ENCODE measurements around the gene KRTAP11-1.
A peak's percentile ranks its signal among the peaks of the same experiment; 100 is the strongest.

KRTAP11-1 gene, protein sequence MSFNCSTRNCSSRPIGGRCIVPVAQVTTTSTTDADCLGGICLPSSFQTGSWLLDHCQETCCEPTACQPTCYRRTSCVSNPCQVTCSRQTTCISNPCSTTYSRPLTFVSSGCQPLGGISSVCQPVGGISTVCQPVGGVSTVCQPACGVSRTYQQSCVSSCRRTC
- 0 reads per million in 2 donors for total RNA-seq

DNA sequence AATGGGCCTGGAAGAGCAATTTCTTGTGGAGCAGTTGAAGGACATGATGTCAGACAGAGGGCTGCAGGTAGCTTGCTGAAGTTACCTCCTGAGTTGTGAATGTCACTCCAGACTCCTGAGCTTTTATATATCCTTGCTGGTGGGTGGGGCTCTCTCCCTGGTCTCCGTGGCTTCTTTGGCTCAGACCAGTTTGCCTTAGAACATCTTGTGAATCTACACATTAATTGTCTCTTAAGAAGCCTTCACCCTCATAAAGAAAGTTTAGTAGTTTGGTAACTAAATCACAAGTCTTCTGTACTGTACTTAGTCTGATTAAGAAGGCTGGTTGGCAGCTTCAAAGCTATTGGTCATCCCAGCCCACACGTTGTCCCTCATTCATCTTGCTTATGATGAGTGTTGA lies at the start of gene KRTAP11-1:
KRTAP11-1 (minus strand) TSS at position 101 of the 400 bp plus-strand sequence; CDS start at position 45, 56 bp downstream.
- no peak for DNase-seq

- DNase-seq = no peak
These were observed 42.8 kb upstream of the KRTAP11-1 start for GRCh38 chr21:30924146-30924700.

- DNase-seq = no peak
These were observed 39.7 kb upstream of the KRTAP11-1 start for GRCh38 chr21:30921129-30921528.

DNA sequence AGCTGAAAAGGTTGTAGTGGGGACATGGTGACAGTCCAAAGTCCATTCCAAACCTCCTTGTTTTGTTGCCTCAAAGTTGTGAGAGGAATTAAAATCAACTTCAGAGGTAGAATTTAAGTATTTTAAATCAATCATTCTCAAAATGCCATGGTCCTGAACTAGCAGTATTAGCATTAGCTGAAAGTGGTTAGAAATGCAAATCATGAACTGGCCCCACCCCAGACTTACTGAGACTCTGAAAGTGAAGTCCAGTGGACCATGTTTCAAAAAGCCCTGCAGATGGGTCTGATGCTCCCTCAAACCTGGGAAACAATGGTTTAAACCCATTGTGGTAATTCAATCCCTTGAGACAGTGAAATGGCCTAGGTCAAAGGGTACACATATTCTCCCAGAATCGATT lies 36.2 kb upstream of the KRTAP11-1 start:
- no peak for DNase-seq

GRCh38 chr21:30900881-30901280 lies 19.5 kb upstream of the KRTAP11-1 start:
- DNase-seq = no peak

DNA sequence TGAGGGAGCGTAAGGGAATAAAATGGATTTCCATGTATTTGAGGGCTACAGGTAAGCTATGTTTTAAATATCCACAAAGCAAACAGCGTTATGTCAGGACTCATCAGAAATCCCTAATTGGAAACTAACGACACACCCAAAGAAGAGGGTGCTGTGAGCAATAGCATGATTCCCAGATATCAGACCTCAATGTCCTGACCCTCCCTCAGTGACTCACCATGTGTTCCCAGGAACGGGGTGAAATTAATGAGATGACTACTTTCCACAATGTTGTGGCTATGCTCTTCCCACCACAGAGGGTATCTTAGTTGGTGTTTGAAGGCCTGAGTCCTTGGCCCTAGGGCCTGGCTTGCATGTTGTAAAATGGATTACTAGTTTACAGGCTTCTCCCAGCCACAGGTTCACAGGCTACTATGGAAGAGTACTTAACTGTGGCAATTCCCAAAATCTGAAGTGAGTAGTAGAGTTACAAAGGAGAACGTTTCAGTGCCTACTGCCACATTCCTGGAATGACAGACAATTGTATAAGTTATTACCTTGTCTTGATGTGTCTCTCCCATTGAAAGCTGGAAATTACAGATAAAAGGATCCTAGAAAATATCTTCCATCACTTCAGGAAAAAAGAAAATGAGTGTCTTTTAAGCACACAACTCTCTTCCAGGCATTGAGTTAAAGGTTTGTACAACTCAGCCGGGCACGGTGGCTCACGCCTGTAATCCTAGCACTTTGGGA lies 1.7 kb upstream of the KRTAP11-1 start:
- DNase-seq = no peak

DNA sequence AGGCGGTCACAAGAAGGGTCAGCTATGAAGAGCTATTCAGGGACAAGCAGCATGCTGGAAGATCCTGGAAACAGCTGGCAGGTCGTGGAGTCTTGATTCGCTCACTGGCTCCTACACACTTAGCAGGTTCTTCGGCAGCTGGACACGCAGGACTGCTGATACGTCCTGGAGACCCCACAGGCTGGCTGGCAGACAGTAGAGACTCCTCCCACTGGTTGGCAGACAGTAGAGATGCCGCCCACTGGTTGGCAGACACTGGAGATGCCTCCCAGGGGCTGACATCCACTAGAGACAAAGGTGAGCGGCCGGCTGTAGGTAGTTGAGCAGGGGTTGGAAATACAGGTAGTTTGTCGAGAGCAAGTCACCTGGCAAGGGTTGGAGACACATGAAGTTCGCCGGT lies 466 bp downstream of the KRTAP11-1 start:
- DNase-seq = no peak

- DNase-seq = no peak
These were observed 6.9 kb downstream of the KRTAP11-1 start for GRCh38 chr21:30874526-30874925.

- no peak for DNase-seq
These were observed 33.5 kb downstream of the KRTAP11-1 start for GRCh38 chr21:30847627-30848500.

- DNase-seq = no peak
These were observed 38.4 kb downstream of the KRTAP11-1 start for GRCh38 chr21:30842990-30843389.

DNA sequence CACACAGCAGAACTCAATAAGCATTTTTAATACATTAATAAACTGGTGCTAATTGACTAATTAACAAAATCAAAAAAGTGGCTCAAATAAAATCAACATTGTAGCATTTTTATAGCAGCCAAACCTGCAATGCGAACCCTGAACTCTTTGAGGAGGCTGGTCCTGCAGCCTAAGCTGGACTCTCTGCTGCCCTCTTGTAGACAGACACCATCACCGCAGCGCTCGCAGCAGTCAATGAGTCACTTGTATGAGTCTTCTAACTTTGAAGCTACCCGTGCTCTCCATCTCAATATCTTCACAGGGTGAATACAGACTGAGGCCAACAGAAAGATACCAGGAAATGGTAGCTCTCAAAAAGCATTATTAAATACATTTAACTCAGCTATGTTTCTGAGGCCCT lies 42.1 kb downstream of the KRTAP11-1 start:
- no peak for DNase-seq

- no peak for DNase-seq
These were observed 42.8 kb downstream of the KRTAP11-1 start for GRCh38 chr21:30838536-30838935.

- peak; percentile 8 for DNase-seq
These were observed 50.1 kb downstream of the KRTAP11-1 start for GRCh38 chr21:30831194-30831765.
